Suppressor macrophage treated with lipopolysaccharide for 4 hours (primary cell): ENCODE measurements around the gene OR10A5.
"Not testable (repeated sequence)": the region's sequence is repeated elsewhere in the genome, so short reads cannot be mapped to it uniquely, and the experiment has no call there.

ENCODE experiments used
- DNase-seq: peaks from one replicate; pipeline ENCODE4 v3.0.0-alpha.2; 2020

OR10A5 gene

GRCh38 chr11:6876914-6877313 lies 31.4 kb downstream of the OR10A5 start:
- DNase-seq: no peak

- DNase-seq: no peak
Observed at GRCh38 chr11:6882751-6883150, 37.3 kb downstream of the OR10A5 start.

- DNase-seq: not testable (repeated sequence)
Observed at GRCh38 chr11:6887711-6888110, 42.2 kb downstream of the OR10A5 start.

GRCh38 chr11:6888830-6889229 lies 43.3 kb downstream of the OR10A5 start:
- DNase-seq: no peak

GRCh38 chr11:6889835-6890234 lies 44.4 kb downstream of the OR10A5 start:
- no peak for DNase-seq

GRCh38 chr11:6892400-6892799 lies 46.9 kb downstream of the OR10A5 start, which contains the start of gene OR2D2:
Gene OR2D2, minus strand, starts transcription at chr11:6892500. Its CDS starts 0 bp downstream, at chr11:6892500.
- no peak for DNase-seq

GRCh38 chr11:6894097-6894496 lies 48.6 kb downstream of the OR10A5 start:
- no peak for DNase-seq

- DNase-seq: no peak
Observed at GRCh38 chr11:6895010-6895409, 49.5 kb downstream of the OR10A5 start.
